Neural progenitor cell (in vitro differentiated cells): ENCODE results near the gene SLC16A2. TPM values are rescaled to one million over a fixed set of nuclear protein-coding genes. Genes with fewer than 3 reads are reported as not detected.

ENCODE experiments used
- DNase-seq: peaks from one replicate; pipeline ENCODE4 v3.0.0-alpha.2; 2016; ENCODE audit warnings: low spot score
- H2AFZ ChIP-seq: fragments of 200-600 bp; sonication (generic); replicated peaks from 2 replicates; pipeline ENCODE4 v1.6.1; 2016; ENCODE audit warnings: antibody characterized with exemption
- H3F3A ChIP-seq: fragments of 200-600 bp; sonication (generic); 2 replicates; pipeline ENCODE4 v1.6.1; 2016; ENCODE audit warnings: antibody characterized with exemption, low read depth
- H3K27ac ChIP-seq: fragments of 200-600 bp; sonication (generic); 2 replicates; pipeline ENCODE4 v1.5.1; 2016; ENCODE audit warnings: mild to moderate bottlenecking
- H3K27me3 ChIP-seq: fragments of 200-600 bp; sonication (generic); 2 replicates; pipeline ENCODE4 v1.6.1; 2016; ENCODE audit warnings: mild to moderate bottlenecking, moderate library complexity
- H3K36me3 ChIP-seq: fragments of 200-600 bp; sonication (generic); 2 replicates; pipeline ENCODE4 v1.5.1; 2016
- H3K4me1 ChIP-seq: fragments of 200-600 bp; sonication (generic); 2 replicates; pipeline ENCODE4 v1.6.1; 2016; ENCODE audit warnings: mixed run types
- H3K4me2 ChIP-seq: fragments of 200-600 bp; sonication (generic); 2 replicates; pipeline ENCODE4 v1.6.1; 2016
- H3K4me3 ChIP-seq: fragments of 200-600 bp; sonication (generic); 2 replicates; pipeline ENCODE4 v1.5.1; 2016
- H3K79me2 ChIP-seq: fragments of 200-600 bp; sonication (generic); 2 replicates; pipeline ENCODE4 v1.6.1; 2016; ENCODE audit warnings: low read depth
- H3K9ac ChIP-seq: fragments of 200-600 bp; sonication (generic); 2 replicates; pipeline ENCODE4 v1.6.1; 2016
- H3K9me3 ChIP-seq: fragments of 200-600 bp; sonication (generic); 2 replicates; pipeline ENCODE4 v1.5.1; 2016; ENCODE audit warnings: low read depth
- H4K20me1 ChIP-seq: fragments of 200-600 bp; sonication (generic); 2 replicates; pipeline ENCODE4 v1.6.1; 2016; ENCODE audit warnings: low read depth
- H3K27ac Mint-ChIP-seq: 3 replicates; pipeline ENCODE4 v1.8.0; 2021; ENCODE audit warnings: mixed read lengths
- H3K27me3 Mint-ChIP-seq: 2 replicates; pipeline ENCODE4 v1.8.0; 2022; ENCODE audit warnings: low read depth, mild to moderate bottlenecking, inconsistent platforms, moderate library complexity, mixed read lengths; ENCODE audit not compliant: insufficient read depth
- H3K36me3 Mint-ChIP-seq: 3 replicates; pipeline ENCODE4 v1.8.0; 2021; ENCODE audit warnings: mixed read lengths
- H3K4me1 Mint-ChIP-seq: 3 replicates; pipeline ENCODE4 v1.8.0; 2021; ENCODE audit warnings: mixed read lengths
- H3K4me3 Mint-ChIP-seq: 3 replicates; pipeline ENCODE4 v1.8.0; 2021; ENCODE audit warnings: mild to moderate bottlenecking, moderate library complexity, mixed read lengths
- H3K9me3 Mint-ChIP-seq: 3 replicates; pipeline ENCODE4 v1.8.0; 2020; ENCODE audit warnings: mixed read lengths
- CTCF ChIP-seq: fragments of 200-600 bp; sonication (generic); IDR thresholded peaks from 2 replicates; pipeline ENCODE4 v1.5.1; 2017; ENCODE audit warnings: antibody characterized with exemption, mild to moderate bottlenecking
- EZH2 ChIP-seq: fragments of 200-600 bp; sonication (generic); IDR thresholded peaks from 2 replicates; pipeline ENCODE4 v1.6.1; 2017; ENCODE audit warnings: antibody characterized with exemption, mild to moderate bottlenecking, moderate library complexity
- EZH2phosphoT487 ChIP-seq: fragments of 200-600 bp; sonication (generic); IDR thresholded peaks from 2 replicates; pipeline ENCODE4 v1.6.1; 2017; ENCODE audit warnings: antibody characterized with exemption
- total RNA-seq: library from RNA; depleted of rRNA; stranded (reverse); fragments of >200 nt; gene quantifications from 2 replicates; pipeline ENCODE4 v1.2.3, GENCODE V29; 2015; ENCODE audit warnings: low replicate concordance

The SLC16A2 gene
- total RNA-seq, 1 donor from 2014 or later, result 12.6 TPM

GRCh38 chrX:74550295-74550802 lies 129.1 kb downstream of the SLC16A2 start:
- Histone ChIP-seq H2AFZ (peak overlapping the region; percentile 70), H3K27me3 (no peaks in the 10 kb centered on the region), H3K9me3 (no peaks in the 10 kb centered on the region), H3K9ac (no peak overlapping the region), H3K4me1 (no peaks in the 10 kb centered on the region), H3K27ac (no peak overlapping the region), H4K20me1 (no peaks in the 10 kb centered on the region), H3K4me3 (no peak overlapping the region), H3K79me2 (no peaks in the 10 kb centered on the region), H3K4me2 (no peak overlapping the region), H3K36me3 (no peaks in the 10 kb centered on the region), H3F3A (no peaks in the 10 kb centered on the region)
- H3K27ac Mint-ChIP-seq, result no peak overlapping the region
- peaks cover 11% of the 10 kb centered on the region for H3K9me3 Mint-ChIP-seq
- H3K4me1 Mint-ChIP-seq, result peaks cover 3% of the 10 kb centered on the region
- no peak for TF ChIP-seq EZH2
- TF ChIP-seq CTCF, result peak; percentile 92
- TF ChIP-seq EZH2phosphoT487, result no peak
- no peaks in the 10 kb centered on the region for H3K27me3 Mint-ChIP-seq
- peak; percentile 85 for DNase-seq
- no peaks in the 10 kb centered on the region for H3K36me3 Mint-ChIP-seq
- no peak overlapping the region for H3K4me3 Mint-ChIP-seq

GRCh38 chrX:74551934-74552333 lies 130.6 kb downstream of the SLC16A2 start:
- Mint-ChIP-seq H3K27me3 (no peaks in the 10 kb centered on the region), H3K27ac (no peak overlapping the region), H3K36me3 (no peaks in the 10 kb centered on the region), H3K9me3 (peaks cover 8% of the 10 kb centered on the region), H3K4me1 (peaks cover 3% of the 10 kb centered on the region), H3K4me3 (no peak overlapping the region)
- Histone ChIP-seq H3K4me2 (no peak overlapping the region), H3K9me3 (no peaks in the 10 kb centered on the region), H3K27me3 (no peaks in the 10 kb centered on the region), H3K36me3 (no peaks in the 10 kb centered on the region), H3F3A (no peaks in the 10 kb centered on the region), H3K4me1 (no peaks in the 10 kb centered on the region), H3K79me2 (no peaks in the 10 kb centered on the region), H2AFZ (no peak overlapping the region), H4K20me1 (no peaks in the 10 kb centered on the region), H3K9ac (no peak overlapping the region), H3K4me3 (no peak overlapping the region), H3K27ac (no peak overlapping the region)
- TF ChIP-seq CTCF (no peak), EZH2phosphoT487 (no peak), EZH2 (no peak)
- no peak for DNase-seq

- Histone ChIP-seq H3K4me3 (no peak overlapping the region), H4K20me1 (no peaks in the 10 kb centered on the region), H3K79me2 (no peaks in the 10 kb centered on the region), H3K9ac (no peak overlapping the region), H3F3A (no peaks in the 10 kb centered on the region), H3K27me3 (no peaks in the 10 kb centered on the region), H3K36me3 (no peaks in the 10 kb centered on the region), H3K9me3 (no peaks in the 10 kb centered on the region), H2AFZ (no peak overlapping the region), H3K4me1 (no peaks in the 10 kb centered on the region), H3K27ac (no peak overlapping the region), H3K4me2 (no peak overlapping the region)
- Mint-ChIP-seq H3K27me3 (peaks cover 2% of the 10 kb centered on the region), H3K4me3 (no peak overlapping the region), H3K4me1 (no peaks in the 10 kb centered on the region), H3K27ac (no peak overlapping the region), H3K9me3 (peaks cover 3% of the 10 kb centered on the region), H3K36me3 (no peaks in the 10 kb centered on the region)
- TF ChIP-seq CTCF (no peak), EZH2 (no peak), EZH2phosphoT487 (no peak)
- no peak for DNase-seq
Observed at GRCh38 chrX:74557378-74557777, 136.1 kb downstream of the SLC16A2 start.
